HL-60 (cell line): ENCODE measurements around the gene BRICD5.

Experiments
- POLR2AphosphoS5 ChIP-seq: IDR thresholded peaks from 2 replicates; pipeline ENCODE4 v1.6.1; 2012; ENCODE audit warnings: low read depth
- TF ChIP-seq, protein P1 (sequence below): IDR thresholded peaks from 2 replicates; pipeline ENCODE4 v1.6.1; 2012; ENCODE audit warnings: low read depth; ENCODE audit not compliant: insufficient replicate concordance
- TF ChIP-seq, protein P2 (sequence below): IDR thresholded peaks from one replicate; pipeline ENCODE4 v1.5.1; 2011; ENCODE audit warnings: low read length, control low read depth, inconsistent platforms; ENCODE audit not compliant: insufficient read depth

DNA sequence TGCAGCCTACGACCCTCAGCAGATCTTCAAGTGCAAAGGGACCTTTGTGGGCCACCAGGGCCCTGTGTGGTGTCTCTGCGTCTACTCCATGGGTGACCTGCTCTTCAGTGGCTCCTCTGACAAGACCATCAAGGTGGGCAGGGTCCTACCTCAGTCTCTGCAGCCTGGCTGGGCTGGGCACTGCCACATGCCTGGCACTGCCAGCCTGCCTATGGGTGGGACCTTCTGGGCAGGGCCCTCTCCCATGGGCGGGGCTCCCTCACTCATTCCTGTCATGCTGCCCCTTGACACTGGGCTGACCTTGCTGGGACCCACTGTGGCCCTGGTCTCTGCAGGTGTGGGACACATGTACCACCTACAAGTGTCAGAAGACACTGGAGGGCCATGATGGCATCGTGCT lies 36.7 kb downstream of the BRICD5 start:
- TF ChIP-seq, protein P1, sequence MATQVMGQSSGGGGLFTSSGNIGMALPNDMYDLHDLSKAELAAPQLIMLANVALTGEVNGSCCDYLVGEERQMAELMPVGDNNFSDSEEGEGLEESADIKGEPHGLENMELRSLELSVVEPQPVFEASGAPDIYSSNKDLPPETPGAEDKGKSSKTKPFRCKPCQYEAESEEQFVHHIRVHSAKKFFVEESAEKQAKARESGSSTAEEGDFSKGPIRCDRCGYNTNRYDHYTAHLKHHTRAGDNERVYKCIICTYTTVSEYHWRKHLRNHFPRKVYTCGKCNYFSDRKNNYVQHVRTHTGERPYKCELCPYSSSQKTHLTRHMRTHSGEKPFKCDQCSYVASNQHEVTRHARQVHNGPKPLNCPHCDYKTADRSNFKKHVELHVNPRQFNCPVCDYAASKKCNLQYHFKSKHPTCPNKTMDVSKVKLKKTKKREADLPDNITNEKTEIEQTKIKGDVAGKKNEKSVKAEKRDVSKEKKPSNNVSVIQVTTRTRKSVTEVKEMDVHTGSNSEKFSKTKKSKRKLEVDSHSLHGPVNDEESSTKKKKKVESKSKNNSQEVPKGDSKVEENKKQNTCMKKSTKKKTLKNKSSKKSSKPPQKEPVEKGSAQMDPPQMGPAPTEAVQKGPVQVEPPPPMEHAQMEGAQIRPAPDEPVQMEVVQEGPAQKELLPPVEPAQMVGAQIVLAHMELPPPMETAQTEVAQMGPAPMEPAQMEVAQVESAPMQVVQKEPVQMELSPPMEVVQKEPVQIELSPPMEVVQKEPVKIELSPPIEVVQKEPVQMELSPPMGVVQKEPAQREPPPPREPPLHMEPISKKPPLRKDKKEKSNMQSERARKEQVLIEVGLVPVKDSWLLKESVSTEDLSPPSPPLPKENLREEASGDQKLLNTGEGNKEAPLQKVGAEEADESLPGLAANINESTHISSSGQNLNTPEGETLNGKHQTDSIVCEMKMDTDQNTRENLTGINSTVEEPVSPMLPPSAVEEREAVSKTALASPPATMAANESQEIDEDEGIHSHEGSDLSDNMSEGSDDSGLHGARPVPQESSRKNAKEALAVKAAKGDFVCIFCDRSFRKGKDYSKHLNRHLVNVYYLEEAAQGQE, result no peak
- TF ChIP-seq, protein P2, sequence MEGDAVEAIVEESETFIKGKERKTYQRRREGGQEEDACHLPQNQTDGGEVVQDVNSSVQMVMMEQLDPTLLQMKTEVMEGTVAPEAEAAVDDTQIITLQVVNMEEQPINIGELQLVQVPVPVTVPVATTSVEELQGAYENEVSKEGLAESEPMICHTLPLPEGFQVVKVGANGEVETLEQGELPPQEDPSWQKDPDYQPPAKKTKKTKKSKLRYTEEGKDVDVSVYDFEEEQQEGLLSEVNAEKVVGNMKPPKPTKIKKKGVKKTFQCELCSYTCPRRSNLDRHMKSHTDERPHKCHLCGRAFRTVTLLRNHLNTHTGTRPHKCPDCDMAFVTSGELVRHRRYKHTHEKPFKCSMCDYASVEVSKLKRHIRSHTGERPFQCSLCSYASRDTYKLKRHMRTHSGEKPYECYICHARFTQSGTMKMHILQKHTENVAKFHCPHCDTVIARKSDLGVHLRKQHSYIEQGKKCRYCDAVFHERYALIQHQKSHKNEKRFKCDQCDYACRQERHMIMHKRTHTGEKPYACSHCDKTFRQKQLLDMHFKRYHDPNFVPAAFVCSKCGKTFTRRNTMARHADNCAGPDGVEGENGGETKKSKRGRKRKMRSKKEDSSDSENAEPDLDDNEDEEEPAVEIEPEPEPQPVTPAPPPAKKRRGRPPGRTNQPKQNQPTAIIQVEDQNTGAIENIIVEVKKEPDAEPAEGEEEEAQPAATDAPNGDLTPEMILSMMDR, result no peak
- TF ChIP-seq POLR2AphosphoS5, result no peak
